HG03135 (cell line): Measurements from ENCODE around the gene TMEM53.

Source experiments
- ATAC-seq: cut with Tn5 transposase; IDR thresholded peaks from one replicate; pipeline ENCODE4 v1.9.1; 2021; ENCODE audit warnings: mild to moderate bottlenecking, moderate library complexity; ENCODE audit not compliant: unreplicated experiment

The TMEM53 gene

DNA sequence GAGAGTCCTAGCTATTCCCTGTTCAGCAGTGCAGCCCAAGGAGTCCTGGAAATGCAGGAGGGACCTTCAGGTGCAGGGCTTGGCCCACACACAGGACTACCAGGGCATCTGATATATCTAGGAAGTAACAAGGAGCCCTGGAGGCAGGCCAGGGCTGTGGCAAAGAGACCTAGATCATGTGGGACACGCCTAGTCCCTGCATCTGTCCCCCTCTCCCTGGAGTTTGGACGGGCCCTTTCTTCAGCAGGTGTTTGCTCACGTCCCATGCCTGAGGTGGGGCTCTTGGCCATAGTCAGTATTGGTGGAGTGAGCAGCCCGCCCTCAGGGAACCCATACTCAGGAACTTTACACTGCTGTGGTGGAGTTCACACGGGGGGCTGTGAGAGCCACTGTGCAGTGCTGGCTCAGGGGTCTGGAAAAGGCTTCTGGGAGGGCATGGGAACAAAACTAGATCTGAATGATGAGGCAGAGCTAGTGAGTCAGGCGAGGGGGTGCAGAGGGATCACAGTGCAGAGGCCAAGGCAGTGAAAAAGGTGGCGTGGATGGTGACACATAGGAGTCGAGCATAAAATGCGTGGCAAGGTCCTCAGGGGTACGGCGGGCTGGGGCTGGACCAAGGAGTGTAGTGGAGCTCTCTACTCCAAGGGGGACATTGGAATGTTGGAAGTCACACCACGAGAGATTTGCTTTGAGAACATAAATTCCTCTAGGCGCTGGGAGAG, 25.6 kb downstream of the TMEM53 start:
- no peak for ATAC-seq

DNA sequence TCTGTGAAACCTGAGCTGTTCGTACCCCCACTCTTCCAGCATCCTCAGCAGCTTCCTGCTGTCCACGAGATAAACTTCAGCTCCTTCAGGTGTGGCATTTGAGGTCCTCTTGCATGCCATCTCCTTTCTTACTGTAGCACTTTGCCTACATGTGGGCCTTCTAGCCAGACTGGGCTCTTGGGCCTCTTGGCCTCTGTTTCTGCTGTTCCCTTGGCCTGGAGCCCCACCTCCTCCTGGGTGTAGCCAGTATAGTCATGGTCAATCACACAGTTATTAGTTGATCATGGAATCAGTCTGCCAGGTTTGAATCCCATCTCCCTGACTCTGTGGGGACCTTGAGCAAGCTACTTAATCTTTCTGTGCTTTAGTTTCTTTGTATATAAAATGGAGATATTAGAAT, 26.4 kb downstream of the TMEM53 start:
- no peak for ATAC-seq

DNA sequence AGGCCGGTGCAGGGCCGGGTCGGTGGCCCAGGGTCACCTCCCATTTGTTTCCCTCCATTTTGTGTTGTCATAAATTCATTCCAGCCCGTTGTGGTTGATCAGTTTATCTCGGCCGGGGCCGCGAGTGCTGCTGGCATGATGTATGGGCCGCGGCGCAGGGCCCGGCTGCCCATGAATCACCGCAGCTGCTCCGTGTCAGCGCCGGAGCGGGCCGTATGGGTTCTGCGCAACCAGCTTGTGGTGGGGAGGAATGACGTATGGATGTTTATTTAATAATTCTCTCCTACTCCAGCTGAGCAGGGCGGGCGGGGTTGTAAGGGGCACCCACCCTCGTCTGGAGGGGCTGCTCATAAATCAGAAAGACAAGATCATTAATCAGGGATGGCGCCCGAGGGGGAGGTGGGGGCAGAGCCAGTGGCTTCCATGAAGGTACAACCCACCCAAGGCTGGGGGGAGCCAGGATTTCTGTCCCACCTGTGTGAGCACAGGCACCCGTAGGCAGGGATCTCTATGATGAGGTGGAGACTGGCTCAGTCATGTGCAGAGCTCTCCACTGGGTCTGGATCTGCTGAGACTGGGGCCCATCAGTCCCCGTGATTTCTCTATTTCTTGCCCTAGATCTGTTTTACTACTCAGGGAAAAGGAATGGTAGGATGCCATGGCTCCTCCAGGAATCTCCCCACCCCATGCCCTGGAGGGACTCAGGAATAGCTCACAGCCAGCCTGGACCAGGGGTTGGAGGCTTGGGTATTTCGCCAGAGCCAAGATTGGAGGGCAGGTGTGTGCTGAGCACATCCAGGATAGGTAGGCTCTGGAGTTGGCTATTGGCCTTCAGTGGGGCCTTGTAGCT, 27.8 kb downstream of the TMEM53 start:
- no peak for ATAC-seq

DNA sequence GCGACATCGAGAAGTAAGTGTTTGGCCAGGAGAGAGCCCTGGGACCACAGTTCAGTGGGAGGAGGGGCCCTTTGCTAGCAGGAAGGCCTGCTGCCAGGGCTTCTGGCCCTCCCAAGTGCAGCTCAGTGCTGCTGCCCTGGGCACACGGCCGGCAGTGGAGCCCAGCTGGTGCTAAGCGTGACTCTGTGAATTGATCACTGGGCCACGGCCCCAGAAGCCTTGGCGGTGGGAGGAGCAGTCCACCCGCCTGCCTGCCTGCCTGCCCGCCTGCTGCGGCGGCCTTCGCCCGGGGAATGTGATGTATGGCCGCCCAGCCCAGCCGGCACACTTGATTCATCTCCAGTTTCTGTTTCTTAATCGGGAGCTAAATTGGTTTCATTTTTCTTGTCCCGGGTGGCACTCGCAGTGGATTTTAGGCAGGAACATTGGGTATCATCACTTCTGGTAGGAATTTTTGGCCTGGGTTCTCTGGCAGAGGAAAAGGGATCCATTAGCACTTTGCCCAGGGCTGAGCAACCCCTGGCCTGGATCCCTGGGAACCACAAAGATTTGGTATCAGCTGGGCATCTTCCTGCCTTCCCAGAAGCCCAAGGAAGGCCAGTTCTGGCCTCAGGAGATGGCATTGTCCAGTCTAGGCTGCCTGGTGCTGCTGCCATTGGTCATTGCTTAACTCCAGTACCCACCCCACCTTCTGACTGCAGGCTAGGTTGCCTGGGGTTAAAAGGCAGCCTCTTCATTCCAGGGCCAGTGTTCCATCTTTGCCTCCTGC, 28.6 kb downstream of the TMEM53 start:
- no peak for ATAC-seq

DNA sequence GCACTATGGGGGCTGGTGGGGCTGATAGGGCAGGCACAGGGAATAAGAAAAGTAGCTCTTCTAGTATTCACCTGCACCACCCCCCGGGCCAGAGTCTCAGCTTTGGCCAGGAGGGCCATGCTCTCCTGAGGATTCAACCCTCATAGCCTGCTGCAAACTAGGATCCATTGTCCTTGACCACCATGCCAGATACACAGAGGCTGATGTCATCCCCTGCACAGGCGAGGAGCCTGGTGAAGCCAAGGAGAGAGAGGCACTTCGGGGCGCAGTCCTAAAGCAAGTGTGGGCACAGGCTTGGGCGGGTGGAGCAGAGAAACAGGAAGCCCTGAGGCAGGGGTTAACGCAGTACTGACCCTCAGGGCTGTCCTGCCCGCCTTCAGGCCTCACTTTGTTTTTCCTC, 29.5 kb downstream of the TMEM53 start:
- no peak for ATAC-seq

DNA sequence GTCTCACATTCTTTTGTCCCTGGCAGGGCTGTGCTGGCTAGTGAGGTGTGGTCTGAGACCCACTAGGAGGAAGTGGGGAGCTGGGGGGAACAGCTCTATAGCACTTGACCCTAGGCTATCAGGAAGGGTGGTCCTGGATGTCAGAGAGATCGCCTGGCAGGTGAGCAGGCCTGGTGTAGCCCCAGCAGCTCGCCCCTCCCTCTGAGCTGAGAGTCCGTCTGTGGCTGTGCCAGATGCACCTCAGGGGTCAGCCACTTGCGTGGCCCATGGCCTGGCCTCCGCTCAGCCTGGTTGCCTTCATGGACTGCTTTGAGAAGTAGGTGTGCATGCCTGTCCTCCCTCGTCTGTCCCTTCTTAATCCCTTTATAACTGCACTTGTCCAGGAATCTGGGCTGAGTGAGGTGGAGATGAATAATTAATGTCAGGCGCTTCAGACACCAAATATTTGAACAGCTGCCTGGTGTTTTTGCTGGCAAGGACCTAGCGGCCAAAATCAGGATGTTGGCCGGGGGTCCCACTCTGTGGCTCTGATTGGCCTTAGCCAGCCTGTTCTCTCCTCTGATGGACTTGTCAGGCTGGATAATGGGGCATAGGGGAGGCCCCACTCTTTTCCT, 30.5 kb downstream of the TMEM53 start:
- ATAC-seq = no peak

DNA sequence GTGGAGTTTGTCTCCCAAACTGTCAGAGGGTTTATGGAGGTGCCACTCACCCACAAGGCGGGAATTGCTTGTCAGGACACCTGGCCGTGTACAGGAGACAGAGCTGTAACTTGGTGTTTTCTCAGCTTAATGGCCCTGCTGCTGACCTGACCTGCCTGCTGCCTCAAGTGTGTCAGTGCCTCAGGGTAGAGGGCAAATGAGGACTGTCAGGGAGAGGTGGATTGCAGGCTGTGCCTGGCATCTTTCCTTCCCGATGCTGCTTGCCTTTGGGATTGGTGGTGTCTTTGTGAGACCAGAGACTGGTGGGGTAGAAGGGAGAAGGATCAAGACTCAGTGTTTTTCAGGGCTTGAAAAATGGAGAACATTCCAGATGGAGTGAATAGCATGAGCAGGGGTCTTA, 31.4 kb downstream of the TMEM53 start:
- no peak for ATAC-seq

DNA sequence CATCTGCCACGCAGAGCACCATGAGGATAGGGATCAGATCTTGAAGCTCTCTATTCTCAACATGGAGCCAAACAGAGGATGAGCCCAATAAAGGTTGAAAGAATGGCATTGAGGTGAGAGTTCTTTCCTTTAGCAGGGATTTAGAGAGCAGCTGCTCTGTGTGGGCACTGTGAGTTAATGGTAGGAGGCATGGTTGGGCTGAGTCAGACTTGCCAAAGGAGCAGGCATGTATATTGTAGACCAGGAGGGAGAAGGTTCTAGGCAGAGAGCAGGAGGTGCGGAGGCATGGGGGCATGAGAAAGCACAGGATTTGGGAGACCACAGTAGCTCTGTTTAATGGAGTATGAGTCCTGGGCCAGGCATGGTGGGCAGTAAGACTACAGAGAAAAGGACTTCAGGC, 32.0 kb downstream of the TMEM53 start:
- ATAC-seq = no peak

DNA sequence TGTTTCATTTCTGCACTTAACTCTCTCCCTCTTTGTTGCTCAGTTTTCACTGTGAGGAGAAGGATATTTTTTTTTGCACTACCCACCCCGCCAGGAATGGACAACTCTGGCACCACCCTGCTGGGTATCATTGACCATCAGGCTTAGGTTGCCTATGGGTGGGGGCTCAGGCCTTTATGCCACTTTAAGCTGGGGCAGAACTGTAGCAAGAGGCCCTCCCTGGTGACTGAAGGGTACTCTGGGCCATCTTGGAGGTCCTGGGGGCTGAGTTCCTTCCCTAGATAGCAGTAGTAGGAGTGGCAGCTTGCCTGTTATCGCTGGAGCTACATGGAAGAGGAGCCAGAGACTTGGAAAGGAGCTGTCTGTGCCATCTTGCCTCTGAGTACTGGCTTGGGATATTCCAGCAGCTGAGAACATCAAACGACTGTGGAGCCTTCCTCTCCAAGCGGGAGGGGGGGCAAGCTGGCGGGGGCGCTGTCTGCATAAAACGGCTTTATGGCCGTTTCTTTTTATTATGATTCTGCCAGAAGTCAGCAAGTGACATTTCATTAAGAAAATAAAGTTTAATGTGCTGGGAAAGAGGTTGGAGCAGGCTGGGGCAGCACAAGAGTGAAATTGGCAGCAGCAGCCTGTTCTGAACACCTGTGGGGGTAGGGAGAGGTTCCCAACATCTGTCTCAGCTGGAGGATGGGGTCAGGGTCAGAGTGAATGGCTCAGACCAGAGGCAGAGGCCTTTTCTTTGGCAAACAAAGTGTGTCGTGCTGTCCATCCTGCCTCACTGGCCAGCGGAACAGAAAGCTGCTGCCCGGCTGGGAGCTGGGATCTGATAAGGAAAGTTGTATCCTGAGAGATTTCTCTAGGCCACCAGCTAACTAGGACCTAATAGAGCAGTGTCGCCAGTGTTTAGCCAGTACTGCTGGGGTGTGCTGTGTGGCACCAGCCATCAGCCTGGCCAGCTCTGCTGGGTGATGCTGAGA, 32.9 kb downstream of the TMEM53 start:
- ATAC-seq = no peak

DNA sequence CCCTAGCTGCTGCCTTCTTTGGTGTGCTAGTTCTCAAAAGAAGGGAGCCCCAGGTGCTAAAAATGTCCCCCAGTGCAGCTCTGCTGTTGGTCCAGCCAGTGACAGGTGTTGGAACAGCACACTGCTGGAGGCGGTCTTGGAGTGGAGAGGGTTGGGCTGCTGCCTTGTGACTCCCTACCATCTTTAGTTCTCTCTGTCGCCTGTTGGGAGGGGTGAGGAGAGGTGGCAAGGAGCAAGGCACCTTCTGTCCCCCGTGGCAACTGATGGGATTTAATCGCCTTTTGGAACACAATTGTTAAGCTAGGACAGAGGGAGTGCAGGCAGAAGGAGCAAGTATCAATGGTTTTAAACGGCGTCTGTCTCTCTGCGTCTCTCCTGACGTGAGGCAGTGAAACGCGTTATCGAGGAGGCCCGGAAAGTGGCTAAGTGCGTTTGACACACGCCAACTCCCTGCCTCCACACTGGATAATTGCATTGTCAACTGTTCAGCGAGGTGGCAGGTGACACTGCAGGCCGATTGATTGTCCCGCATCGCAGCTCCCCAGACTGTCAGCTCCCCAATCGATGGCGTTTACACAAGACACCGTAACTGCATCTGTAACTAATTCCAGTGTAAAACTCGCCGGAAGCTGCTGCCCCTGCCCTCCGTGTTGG, 34.0 kb downstream of the TMEM53 start:
- no peak for ATAC-seq

DNA sequence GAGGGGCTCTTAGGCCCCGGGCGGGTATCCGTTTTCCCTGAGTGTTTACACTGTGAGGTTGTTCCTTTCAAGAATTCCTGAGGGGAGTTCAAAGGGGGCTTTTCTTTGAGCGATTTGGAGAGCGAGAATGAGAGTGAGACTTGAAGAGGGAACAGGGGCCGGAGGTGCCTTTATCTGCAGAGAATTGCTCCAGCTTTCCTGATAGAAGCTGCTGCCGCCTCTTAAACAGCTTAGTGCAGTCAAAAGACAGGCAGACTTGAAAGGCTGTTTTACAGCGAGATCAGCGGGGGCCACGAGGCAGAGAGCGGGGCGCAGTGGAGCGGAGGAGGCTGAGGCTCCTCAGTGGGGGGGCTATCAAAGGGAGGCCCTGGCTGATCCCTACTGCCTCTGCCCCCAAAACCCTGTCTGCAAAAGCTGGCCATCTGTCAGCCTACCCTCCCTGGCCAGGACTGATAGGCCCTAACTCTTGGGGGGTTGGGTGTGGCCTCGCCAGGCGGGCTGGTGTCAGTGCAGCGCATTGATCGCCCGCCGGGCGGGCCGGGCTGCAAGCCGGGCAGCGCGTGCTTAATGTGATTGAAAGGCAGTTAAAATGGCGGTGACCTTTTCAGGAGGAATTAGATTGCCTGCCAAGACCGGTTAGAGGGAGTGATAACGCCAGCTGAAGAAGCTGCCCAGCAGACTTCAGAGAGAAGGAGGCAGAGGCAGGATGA, 36.4 kb downstream of the TMEM53 start:
- ATAC-seq = no peak

DNA sequence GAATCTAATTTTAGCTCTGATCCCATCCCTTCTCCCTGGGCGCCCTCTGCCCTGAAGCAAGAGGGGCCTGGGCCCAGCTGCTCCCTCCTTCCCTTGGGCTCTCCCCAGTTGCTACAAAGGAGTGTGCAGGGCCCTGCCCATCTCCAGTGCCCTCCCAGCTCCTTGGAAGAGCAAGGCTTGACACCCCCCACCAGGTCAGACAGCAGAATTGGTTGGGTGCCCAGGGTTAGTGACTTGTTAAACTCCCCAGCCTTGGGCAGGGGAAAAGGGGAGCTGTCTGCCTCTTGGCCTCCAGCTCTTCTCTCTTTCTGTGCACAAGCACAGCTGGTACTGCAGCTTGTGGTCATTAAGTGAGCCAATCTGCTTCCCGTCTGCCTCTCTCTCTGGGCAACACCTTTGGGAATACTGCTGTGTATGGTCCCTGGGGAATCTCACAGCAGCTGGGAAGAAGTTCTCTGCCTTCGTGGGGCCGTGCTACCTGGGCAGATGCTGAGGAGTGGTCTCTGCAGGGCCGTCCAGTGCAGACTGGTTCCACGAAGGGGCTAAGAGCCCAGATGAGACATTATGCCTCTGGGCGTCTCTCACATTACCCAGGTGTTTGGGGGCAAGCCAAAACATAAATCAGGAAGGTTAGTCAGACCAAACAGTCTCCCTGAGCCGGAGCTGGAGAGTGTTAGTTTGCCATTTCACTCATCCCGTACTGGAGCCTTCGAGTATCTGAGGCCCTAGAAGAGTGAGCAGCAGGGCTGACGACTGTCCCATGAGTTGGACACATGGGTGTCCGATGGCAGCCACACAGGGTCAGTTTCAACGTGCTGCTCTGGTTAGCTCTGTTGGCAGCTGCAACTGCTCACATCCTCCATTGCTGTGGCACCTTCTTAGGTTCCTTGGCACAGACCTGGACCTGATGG, 37.3 kb downstream of the TMEM53 start:
- ATAC-seq = no peak

DNA sequence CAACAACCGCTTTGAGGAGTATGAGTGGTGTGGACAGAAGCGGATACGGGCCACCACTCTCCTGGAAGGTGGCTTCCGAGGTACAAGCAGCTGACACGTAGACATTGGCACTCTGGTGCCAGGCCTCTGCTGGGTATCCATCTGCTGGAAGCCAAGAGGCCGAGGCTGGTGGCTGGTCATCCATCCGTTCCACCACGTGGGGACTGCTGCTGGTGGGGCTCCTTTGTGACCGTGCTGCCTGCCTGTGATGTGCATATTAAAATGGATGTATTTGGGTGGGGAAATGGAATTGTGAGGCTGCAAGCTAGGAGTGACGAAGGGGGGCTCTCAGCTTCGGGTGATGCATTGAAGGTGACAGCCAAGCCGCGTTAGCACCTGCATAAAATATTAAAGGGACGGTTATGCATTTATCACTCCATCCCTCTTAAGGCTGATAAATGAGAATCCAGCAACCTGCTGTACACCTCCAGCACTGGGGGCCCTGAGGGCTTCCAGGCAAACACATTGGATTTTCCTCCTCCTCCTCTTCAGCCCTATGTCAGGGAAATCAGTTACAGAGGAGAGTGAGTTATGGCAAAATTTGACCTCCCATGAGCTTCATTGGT, 38.1 kb downstream of the TMEM53 start:
- ATAC-seq = no peak

DNA sequence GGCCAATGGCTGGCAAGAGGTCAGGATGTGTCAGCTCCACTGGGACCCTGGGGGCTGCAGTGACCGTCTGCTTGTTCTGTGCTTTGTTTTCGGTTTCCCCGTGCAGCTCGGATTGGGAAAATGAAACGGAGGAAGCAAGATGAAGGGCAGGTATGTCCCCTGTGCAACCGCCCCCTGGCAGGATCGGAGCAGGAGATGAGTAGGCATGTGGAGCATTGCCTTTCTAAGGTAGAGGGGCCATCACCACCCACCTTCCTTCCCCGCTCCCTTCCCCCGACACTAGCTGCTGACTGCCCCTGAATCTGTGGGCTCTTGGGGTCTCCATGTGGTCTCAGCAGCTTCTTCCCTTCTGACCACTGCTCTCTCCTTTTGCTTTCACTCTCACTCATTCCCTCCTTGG, 38.8 kb downstream of the TMEM53 start:
- no peak for ATAC-seq

DNA sequence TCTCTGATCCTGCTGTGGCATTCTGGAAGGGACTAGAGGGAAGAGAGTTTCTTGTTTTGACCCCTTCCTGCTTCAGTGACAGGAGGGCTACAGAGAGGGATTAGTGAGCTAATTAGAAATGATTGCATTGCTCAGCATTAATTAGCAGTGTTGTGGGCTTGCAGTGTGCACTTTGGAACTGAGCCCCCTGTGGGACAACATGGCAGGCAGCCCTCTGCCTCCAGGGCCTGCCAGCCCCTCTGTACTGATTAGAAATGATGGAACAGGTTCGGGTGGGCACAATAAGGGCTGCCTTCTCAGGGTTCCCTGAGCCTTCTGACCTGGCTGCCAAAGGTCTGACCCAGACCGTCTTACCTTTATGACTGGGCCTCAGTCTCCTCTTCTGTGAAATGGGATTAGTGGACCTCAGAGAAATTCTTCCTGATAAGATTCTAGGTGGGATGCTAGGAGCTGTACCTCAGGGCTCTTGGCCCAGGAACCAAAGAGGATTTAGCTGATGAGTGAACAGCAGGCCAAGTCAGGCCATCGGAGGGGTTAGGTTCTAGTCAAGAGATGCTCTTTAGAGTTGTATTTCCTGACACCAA, 39.6 kb downstream of the TMEM53 start:
- no peak for ATAC-seq

DNA sequence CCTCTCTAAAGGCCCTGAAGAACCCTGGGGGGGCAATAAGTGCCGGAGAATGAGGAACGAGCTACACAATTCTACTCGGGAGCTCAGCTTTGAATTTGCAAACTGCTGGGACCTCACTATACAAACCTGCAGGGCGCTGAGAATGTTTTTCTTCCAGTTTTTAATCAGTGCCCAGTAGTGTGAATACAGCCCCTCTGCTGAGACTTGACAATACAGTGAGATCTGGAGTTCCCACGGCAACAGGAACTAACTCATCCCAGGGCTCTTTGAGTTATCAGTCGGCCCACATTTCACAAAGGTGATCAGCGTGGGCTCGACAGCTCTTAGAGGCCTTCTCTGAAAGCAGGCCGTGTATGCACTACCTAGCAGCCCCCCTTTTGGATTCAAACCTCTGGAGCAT, 41.7 kb downstream of the TMEM53 start:
- no peak for ATAC-seq
